GM23338 (cell line): ENCODE measurements around the gene MAOA. TPM values are rescaled to one million over a fixed set of nuclear protein-coding genes. Genes with fewer than 3 reads are reported as not detected.

Experiments
- ATAC-seq: fragments of 200-7000 bp; cut with Tn5 transposase; 3 replicates; pipeline ENCODE4 v1.9.1; 2020
- DNase-seq: peaks from one replicate; pipeline ENCODE4 v3.0.0-alpha.2; 2015; ENCODE audit warnings: low spot score
- H2AFZ ChIP-seq: fragments of 200-600 bp; sonication (generic); 2 replicates; pipeline ENCODE4 v1.8.0; 2016; ENCODE audit warnings: antibody characterized with exemption, mild to moderate bottlenecking, moderate library complexity
- H3F3A ChIP-seq: fragments of 200-600 bp; sonication (generic); replicated peaks from 2 replicates; pipeline ENCODE4 v1.8.0; 2017; ENCODE audit warnings: antibody characterized with exemption, mixed run types, low read depth
- H3K27ac ChIP-seq: fragments of 200-600 bp; sonication (generic); 2 replicates; pipeline ENCODE4 v1.6.1; 2016; ENCODE audit warnings: low read depth
- H3K27me3 ChIP-seq: fragments of 200-600 bp; sonication (generic); 2 replicates; pipeline ENCODE4 v1.8.0; 2016; ENCODE audit warnings: mild to moderate bottlenecking, mixed run types, moderate library complexity; ENCODE audit not compliant: insufficient read depth
- H3K36me3 ChIP-seq: fragments of 200-600 bp; sonication (generic); 2 replicates; pipeline ENCODE4 v1.8.0; 2016; ENCODE audit warnings: mild to moderate bottlenecking; ENCODE audit not compliant: insufficient read depth
- H3K4me1 ChIP-seq: fragments of 200-600 bp; sonication (generic); 2 replicates; pipeline ENCODE4 v1.8.0; 2016; ENCODE audit warnings: mild to moderate bottlenecking, moderate library complexity; ENCODE audit not compliant: insufficient read depth
- H3K4me2 ChIP-seq: fragments of 200-600 bp; sonication (generic); 2 replicates; pipeline ENCODE4 v1.7.1; 2017; ENCODE audit warnings: mixed run types
- H3K4me3 ChIP-seq: fragments of 200-600 bp; sonication (generic); 2 replicates; pipeline ENCODE4 v1.6.1; 2016; ENCODE audit warnings: mixed run types
- H3K79me2 ChIP-seq: fragments of 200-600 bp; sonication (generic); replicated peaks from 2 replicates; pipeline ENCODE4 v1.8.0; 2017; ENCODE audit warnings: mild to moderate bottlenecking; ENCODE audit not compliant: insufficient read depth
- H3K9me2 ChIP-seq: fragments of 200-600 bp; sonication (generic); 2 replicates; pipeline ENCODE4 v1.8.0; 2017; ENCODE audit not compliant: insufficient read depth
- H4K20me1 ChIP-seq: fragments of 200-600 bp; sonication (generic); replicated peaks from 2 replicates; pipeline ENCODE4 v1.8.0; 2017; ENCODE audit warnings: mild to moderate bottlenecking; ENCODE audit not compliant: insufficient read depth
- H3K27ac Mint-ChIP-seq: 2 replicates; pipeline ENCODE4 v1.8.0; 2020; ENCODE audit warnings: inconsistent platforms, mild to moderate bottlenecking, moderate library complexity, mixed read lengths
- H3K27me3 Mint-ChIP-seq: 3 replicates; pipeline ENCODE4 v1.8.0; 2022; ENCODE audit warnings: low read depth, mild to moderate bottlenecking, moderate library complexity, mixed read lengths, inconsistent platforms; ENCODE audit not compliant: insufficient read depth, poor library complexity
- H3K36me3 Mint-ChIP-seq: 3 replicates; pipeline ENCODE4 v1.8.0; 2021; ENCODE audit warnings: low read depth, mild to moderate bottlenecking, inconsistent platforms, moderate library complexity, mixed read lengths
- H3K4me1 Mint-ChIP-seq: 3 replicates; pipeline ENCODE4 v1.8.0; 2020; ENCODE audit warnings: mild to moderate bottlenecking, inconsistent platforms, mixed read lengths
- H3K4me3 Mint-ChIP-seq: 3 replicates; pipeline ENCODE4 v1.8.0; 2021; ENCODE audit warnings: moderate library complexity, mild to moderate bottlenecking, inconsistent platforms, mixed read lengths
- H3K9me3 Mint-ChIP-seq: 3 replicates; pipeline ENCODE4 v1.8.0; 2020; ENCODE audit warnings: moderate library complexity, mild to moderate bottlenecking, inconsistent platforms, mixed read lengths
- CREB1 ChIP-seq: fragments of 250-450 bp; sonication (Bioruptor Pico); IDR thresholded peaks from 2 replicates; pipeline ENCODE4 v1.5.0; 2020; ENCODE audit warnings: low read depth, mild to moderate bottlenecking, moderate library complexity
- CTCF ChIP-seq, 2 experiments: fragments of 200-600 bp in 1 of 2; sonication (generic) in 1 of 2; conservative IDR thresholded peaks; 2 replicates each; pipeline versions ENCODE4 v1.5.1 to v1.6.1; 2016 to 2017; ENCODE audit warnings: antibody characterized with exemption in 2 of 2, low read depth in 2 of 2, mild to moderate bottlenecking in 2 of 2, moderate library complexity in 1 of 2
- ETS1 ChIP-seq: IDR thresholded peaks from 2 replicates; pipeline ENCODE4 v1.6.1; 2016; ENCODE audit warnings: antibody characterized with exemption
- EZH2 ChIP-seq: fragments of 200-600 bp; sonication (generic); IDR thresholded peaks from one replicate; pipeline ENCODE4 v1.8.0; 2017; ENCODE audit warnings: antibody characterized with exemption, mild to moderate bottlenecking, low read depth; ENCODE audit not compliant: unreplicated experiment
- EZH2phosphoT487 ChIP-seq: fragments of 200-600 bp; sonication (generic); IDR thresholded peaks from one replicate; pipeline ENCODE4 v1.8.1; 2018; ENCODE audit warnings: antibody characterized with exemption; ENCODE audit not compliant: unreplicated experiment
- JUNB ChIP-seq: IDR thresholded peaks from one replicate; pipeline ENCODE4 v1.6.1; 2016; ENCODE audit warnings: antibody characterized with exemption; ENCODE audit not compliant: unreplicated experiment
- NANOG ChIP-seq: IDR thresholded peaks from 2 replicates; pipeline ENCODE4 v1.6.1; 2016; ENCODE audit warnings: antibody characterized with exemption, borderline replicate concordance
- POLR2AphosphoS5 ChIP-seq: IDR thresholded peaks from 2 replicates; pipeline ENCODE4 v1.6.1; 2016; ENCODE audit warnings: antibody characterized with exemption, low read depth
- REST ChIP-seq: IDR thresholded peaks from one replicate; pipeline ENCODE4 v1.6.1; 2018; ENCODE audit warnings: antibody characterized with exemption; ENCODE audit not compliant: unreplicated experiment
- STAT1 ChIP-seq: IDR thresholded peaks from one replicate; pipeline ENCODE4 v1.6.1; 2016; ENCODE audit warnings: antibody characterized with exemption; ENCODE audit not compliant: unreplicated experiment
- ZNF331 ChIP-seq: fragments of 250-450 bp; sonication (Bioruptor Pico); IDR thresholded peaks from 2 replicates; pipeline ENCODE4 v1.5.0; 2020; ENCODE audit warnings: low read depth, mild to moderate bottlenecking, moderate library complexity
- polyA plus RNA-seq: library from polyadenylated mRNA; unstranded; fragments of >200 nt; fragmentation: Nextera tagmentation; extraction: Ambion mirVana; gene quantifications from 2 replicates; pipeline ENCODE4 v1.2.1, GENCODE V29; 2016
- total RNA-seq: library from RNA; depleted of rRNA; stranded (reverse); fragments of >200 nt; shearing (Covaris generic); gene quantifications from 2 replicates; pipeline ENCODE4 v1.2.3, GENCODE V29; 2014

MAOA gene
- total and polyA plus RNA-seq, 2 experiments from 2014 or later = 3.2 to 5.2 TPM

- no peak for TF ChIP-seq NANOG
- TF ChIP-seq ETS1 = no peak
- no peak for TF ChIP-seq STAT1
- TF ChIP-seq CTCF (conservative IDR thresholded peaks at IDR 0.05; ENCODE audit: low read depth in 2 of 2) = no peak
- no peak for TF ChIP-seq EZH2
- no peak for TF ChIP-seq EZH2phosphoT487
- TF ChIP-seq JUNB = no peak
- no peak for TF ChIP-seq POLR2AphosphoS5
Measured at GRCh38 chrX:43731086-43731485, 75.0 kb downstream of the MAOA start (continued).

GRCh38 chrX:43733699-43734098, 77.6 kb downstream of the MAOA start:
- no peaks in the 10 kb centered on the region for H3K36me3 ChIP-seq
- Mint-ChIP-seq H3K27ac (no peak overlapping the region), H3K4me1 (peaks cover 8% of the 10 kb centered on the region; the same call in 2 of the 3 replicates), H3K9me3 (no peaks in the 10 kb centered on the region), H3K27me3 (peaks cover 1% of the 10 kb centered on the region), H3K4me3 (no peak overlapping the region), H3K36me3 (no peaks in the 10 kb centered on the region)
- H4K20me1 ChIP-seq = no peaks in the 10 kb centered on the region
- H3K4me2 ChIP-seq = no peak overlapping the region
- ATAC-seq (no peak), DNase-seq (no peak)
- H3K9me2 ChIP-seq = no peaks in the 10 kb centered on the region
- no peak overlapping the region for H3K27ac ChIP-seq
- H2AFZ ChIP-seq = no peak overlapping the region
- H3K79me2 ChIP-seq = no peaks in the 10 kb centered on the region
- H3K4me3 ChIP-seq = no peak overlapping the region
- peaks cover 9% of the 10 kb centered on the region; the same call in 1 of the 2 replicates for H3K4me1 ChIP-seq
- no peaks in the 10 kb centered on the region for H3F3A ChIP-seq
- no peaks in the 10 kb centered on the region for H3K27me3 ChIP-seq
- TF ChIP-seq JUNB (no peak), POLR2AphosphoS5 (no peak), ZNF331 (no peak), STAT1 (no peak), REST (no peak), CTCF (conservative IDR thresholded peaks at IDR 0.05; ENCODE audit: low read depth in 2 of 2) (no peak), CREB1 (no peak), EZH2phosphoT487 (no peak), ETS1 (no peak), EZH2 (no peak), NANOG (no peak)
